HL-60 (cell line): ENCODE data around the gene TK2.
A peak's percentile ranks its signal among the peaks of the same experiment; 100 is the strongest.

Experiments used
- DNase-seq, 2 experiments: peaks; one replicate each; pipeline ENCODE4 v3.0.0-alpha.2; 2010 to 2020; ENCODE audit warnings: low read depth in 1 of 2, low spot score in 1 of 2
- H3K27ac ChIP-seq: fragments of 250-450 bp; sonication (Bioruptor Pico); replicated peaks from 2 replicates; pipeline ENCODE4 v1.5.1; 2020; ENCODE audit warnings: mild to moderate bottlenecking, moderate library complexity
- H3K27me3 ChIP-seq: fragments of 250-450 bp; sonication (Bioruptor Pico); 2 replicates; pipeline ENCODE4 v1.5.1; 2021; ENCODE audit warnings: mild to moderate bottlenecking, moderate library complexity; ENCODE audit not compliant: insufficient read depth, poor library complexity, severe bottlenecking
- H3K4me3 ChIP-seq: replicated peaks from 2 replicates; pipeline ENCODE4 v1.5.1; 2011; ENCODE audit warnings: mild to moderate bottlenecking, control low read depth, low read length; ENCODE audit not compliant: insufficient read depth
- GABPA ChIP-seq: IDR thresholded peaks from 2 replicates; pipeline ENCODE4 v1.6.1; 2012; ENCODE audit warnings: low read depth
- POLR2AphosphoS5 ChIP-seq: IDR thresholded peaks from 2 replicates; pipeline ENCODE4 v1.6.1; 2012; ENCODE audit warnings: low read depth
- REST ChIP-seq: IDR thresholded peaks from 2 replicates; pipeline ENCODE4 v1.6.1; 2012; ENCODE audit warnings: low read depth; ENCODE audit not compliant: insufficient replicate concordance
- SPI1 ChIP-seq: IDR thresholded peaks from 2 replicates; pipeline ENCODE4 v1.6.1; 2012; ENCODE audit warnings: low read depth, mild to moderate bottlenecking, borderline replicate concordance
- TF ChIP-seq, protein P1 (sequence below): IDR thresholded peaks from one replicate; pipeline ENCODE4 v1.5.1; 2011; ENCODE audit warnings: low read length, control low read depth, inconsistent platforms; ENCODE audit not compliant: insufficient read depth

Gene TK2

GRCh38 chr16:66566051-66566901 lies 16.4 kb upstream of the TK2 start, which contains the start of gene CMTM1:
TSS of gene CMTM1 (plus strand) at chr16:66566439. CDS start at chr16:66566514, 75 bp downstream.
- Histone ChIP-seq H3K4me3 (no peak within 1 kb of the TSS), H3K27ac (no peak within 1 kb of the TSS), H3K27me3 (no peaks in the 10 kb centered on the region)
- no peak for TF ChIP-seq POLR2AphosphoS5
- DNase-seq = no peak

DNA sequence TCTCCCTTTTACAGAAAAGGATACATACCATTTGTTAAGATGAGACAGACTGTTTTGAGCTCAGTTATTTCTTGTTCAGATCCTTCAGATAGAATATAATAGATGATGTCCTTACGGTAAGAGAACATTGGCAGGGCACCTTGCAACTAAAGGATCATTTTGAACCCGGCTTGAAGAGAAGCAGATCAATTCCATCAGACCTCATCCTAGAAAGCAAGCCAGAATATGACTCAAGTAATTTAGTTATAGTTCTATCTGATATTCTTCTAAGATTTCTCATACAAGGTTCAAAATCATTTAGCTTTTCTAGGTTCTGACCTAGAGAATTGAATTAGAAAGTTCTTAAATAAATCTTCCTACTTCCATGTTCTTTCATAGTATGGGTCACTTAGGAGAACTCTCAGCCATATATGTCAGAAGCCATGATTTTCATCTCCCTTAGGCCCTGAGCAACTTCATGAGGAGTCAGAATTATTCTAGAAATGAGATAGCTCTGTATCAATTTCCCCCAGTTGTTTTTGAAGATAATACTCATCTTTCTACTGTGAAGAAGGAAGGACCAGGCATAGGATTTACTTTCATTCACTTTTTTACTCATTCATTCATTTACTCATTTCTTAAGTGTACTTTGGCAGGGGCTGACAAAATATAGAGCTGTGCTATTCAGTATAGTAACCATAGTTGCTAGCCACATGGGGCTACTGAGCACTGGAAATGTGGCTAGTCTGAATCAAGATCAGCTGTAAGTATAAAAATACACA lies 13.8 kb upstream of the TK2 start:
- H3K27me3 ChIP-seq = no peaks in the 10 kb centered on the region
- TF ChIP-seq, protein P1, sequence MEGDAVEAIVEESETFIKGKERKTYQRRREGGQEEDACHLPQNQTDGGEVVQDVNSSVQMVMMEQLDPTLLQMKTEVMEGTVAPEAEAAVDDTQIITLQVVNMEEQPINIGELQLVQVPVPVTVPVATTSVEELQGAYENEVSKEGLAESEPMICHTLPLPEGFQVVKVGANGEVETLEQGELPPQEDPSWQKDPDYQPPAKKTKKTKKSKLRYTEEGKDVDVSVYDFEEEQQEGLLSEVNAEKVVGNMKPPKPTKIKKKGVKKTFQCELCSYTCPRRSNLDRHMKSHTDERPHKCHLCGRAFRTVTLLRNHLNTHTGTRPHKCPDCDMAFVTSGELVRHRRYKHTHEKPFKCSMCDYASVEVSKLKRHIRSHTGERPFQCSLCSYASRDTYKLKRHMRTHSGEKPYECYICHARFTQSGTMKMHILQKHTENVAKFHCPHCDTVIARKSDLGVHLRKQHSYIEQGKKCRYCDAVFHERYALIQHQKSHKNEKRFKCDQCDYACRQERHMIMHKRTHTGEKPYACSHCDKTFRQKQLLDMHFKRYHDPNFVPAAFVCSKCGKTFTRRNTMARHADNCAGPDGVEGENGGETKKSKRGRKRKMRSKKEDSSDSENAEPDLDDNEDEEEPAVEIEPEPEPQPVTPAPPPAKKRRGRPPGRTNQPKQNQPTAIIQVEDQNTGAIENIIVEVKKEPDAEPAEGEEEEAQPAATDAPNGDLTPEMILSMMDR = no peak
- no peak for TF ChIP-seq SPI1
- TF ChIP-seq REST = no peak
- no peak for TF ChIP-seq GABPA
- TF ChIP-seq POLR2AphosphoS5 = no peak
- H3K4me3 ChIP-seq = no peak overlapping the region
- peak overlapping the region; percentile 51 for H3K27ac ChIP-seq
- no peak for DNase-seq

- no peak overlapping the region for H3K4me3 ChIP-seq
- H3K27me3 ChIP-seq = no peaks in the 10 kb centered on the region
- no peak for DNase-seq
- TF ChIP-seq GABPA (no peak), POLR2AphosphoS5 (no peak), SPI1 (no peak), REST (no peak)
- TF ChIP-seq, protein P1 = no peak
- peak overlapping the region; percentile 51 for H3K27ac ChIP-seq
These were observed 13.1 kb upstream of the TK2 start for GRCh38 chr16:66562986-66563385.

GRCh38 chr16:66562409-66562808 lies 12.5 kb upstream of the TK2 start:
- Histone ChIP-seq H3K27me3 (no peaks in the 10 kb centered on the region), H3K4me3 (no peak overlapping the region), H3K27ac (peak overlapping the region; percentile 51)
- DNase-seq = no peak
- TF ChIP-seq SPI1 = no peak
- no peak for TF ChIP-seq REST
- TF ChIP-seq GABPA = no peak
- no peak for TF ChIP-seq POLR2AphosphoS5
- TF ChIP-seq, protein P1 = no peak
